ENCODE measurements around the gene TRIM40. TPM values are rescaled to one million over a fixed set of nuclear protein-coding genes. Genes with fewer than 3 reads are reported as not detected.

Gene TRIM40
- total and polyA plus RNA-seq, 2 of the 13 experiments (the other 11 are each of a cell fraction or from before 2014, with no cell fraction given) = 0.58 TPM; not detected in 1

GRCh38 chr6:30131947-30132497, 3.9 kb upstream of the TRIM40 start:
- ATAC-seq = no peak
- Histone ChIP-seq H3K27ac (ENCODE audit: extremely low read length, insufficient read depth, low read length) (no peak overlapping the region), H3K9me3 (ENCODE audit: low read length) (no peaks in the 10 kb centered on the region), H3K27me3 (ENCODE audit: control insufficient read depth in 1 of 2, insufficient read depth in 2 of 2, low read length in 2 of 2) (no peaks in the 10 kb centered on the region), H3K4me3 (replicated peaks in 1 of 3; ENCODE audit: insufficient read depth in 1 of 3, low read depth in 2 of 3, low read length in 3 of 3) (no peak overlapping the region), H3K9ac (ENCODE audit: insufficient read depth, low read depth, low read length) (no peak overlapping the region), H4K20me1 (ENCODE audit: insufficient read depth, low read length) (no peaks in the 10 kb centered on the region), H3K4me1 (ENCODE audit: insufficient read depth, low read length) (peaks cover 80% of the 10 kb centered on the region), H2AFZ (ENCODE audit: low read length) (peak overlapping the region; percentile 28), H3K79me2 (ENCODE audit: insufficient read depth, low read length) (no peaks in the 10 kb centered on the region), H3K36me3 (replicated peaks in 1 of 2; ENCODE audit: control insufficient read depth in 1 of 2, insufficient read depth in 2 of 2, low read length in 2 of 2) (no peaks in the 10 kb centered on the region), H3K4me2 (ENCODE audit: low read depth, low read length) (no peak overlapping the region)
- ChIA-PET POLR2A (interaction anchor here (1.0 to 4.7 kb wide), 10 partner anchors 12 to 71 kb away, joined by 3 to 43 read pairs (median 14); partner anchors contain the start of genes POLR1H, PPP1R11, TRIM15 and TRIM31), CTCF (ENCODE audit: low intra/inter-chr PET ratio, low total read pairs) (interaction anchor here (0.9 to 6.5 kb wide), 4 partner anchors 28 to 394 kb away, joined by 3 to 140 read pairs (median 16); partner anchors contain the start of gene RNF39)
- 84% methylated on average over 2 of the region's 2 CpGs for WGBS (ENCODE audit: low lambda C conversion rate)
- DNase-seq (ENCODE audit: low spot score) = no peak
- BruUV-seq (replicated peaks) = no TSS peak
- FAIRE-seq = no peak
- in situ Hi-C loops (cut with HindIII; ENCODE audit: extremely low pct_ligation_motif_present, low pct_unique_long_range_greater_than_20kb) = no loop called here
- intact Hi-C loops (cut with micrococcal nuclease; ENCODE audit: unreplicated experiment) = loop anchor here (1.0 to 2.0 kb wide), 2 partner anchors 29 to 39 kb away; no protein-coding TSS in a partner anchor
- TF ChIP-seq SP1 (IDR thresholded peaks at IDR 0.05) (no peak), SP1 (CRISPR knock-in tag; IDR thresholded peaks at IDR 0.05) (no peak), HNRNPLL (IDR thresholded peaks at IDR 0.05; ENCODE audit: low read depth, low read length, poor library complexity, severe bottlenecking) (no peak), MAFK (conservative IDR thresholded peaks at IDR 0.05 in 1 of 2, IDR thresholded peaks at IDR 0.05 in 1 of 2; ENCODE audit: low read length in 2 of 2) (peak; percentile 87 to 89), ZFP90 (CRISPR knock-in tag; IDR thresholded peaks at IDR 0.05; ENCODE audit: borderline replicate concordance) (no peak), ZNF407 (CRISPR knock-in tag; IDR thresholded peaks at IDR 0.05; ENCODE audit: not compliant biosample characterization) (no peak), HOXA5 (CRISPR knock-in tag; IDR thresholded peaks at IDR 0.05) (no peak), ZNF143 (CRISPR knock-in tag; IDR thresholded peaks at IDR 0.05) (no peak), TBP (CRISPR knock-in tag; IDR thresholded peaks at IDR 0.05) (no peak), ZNF160 (CRISPR knock-in tag; IDR thresholded peaks at IDR 0.05) (no peak)
- TF ChIP-seq, protein P1, sequence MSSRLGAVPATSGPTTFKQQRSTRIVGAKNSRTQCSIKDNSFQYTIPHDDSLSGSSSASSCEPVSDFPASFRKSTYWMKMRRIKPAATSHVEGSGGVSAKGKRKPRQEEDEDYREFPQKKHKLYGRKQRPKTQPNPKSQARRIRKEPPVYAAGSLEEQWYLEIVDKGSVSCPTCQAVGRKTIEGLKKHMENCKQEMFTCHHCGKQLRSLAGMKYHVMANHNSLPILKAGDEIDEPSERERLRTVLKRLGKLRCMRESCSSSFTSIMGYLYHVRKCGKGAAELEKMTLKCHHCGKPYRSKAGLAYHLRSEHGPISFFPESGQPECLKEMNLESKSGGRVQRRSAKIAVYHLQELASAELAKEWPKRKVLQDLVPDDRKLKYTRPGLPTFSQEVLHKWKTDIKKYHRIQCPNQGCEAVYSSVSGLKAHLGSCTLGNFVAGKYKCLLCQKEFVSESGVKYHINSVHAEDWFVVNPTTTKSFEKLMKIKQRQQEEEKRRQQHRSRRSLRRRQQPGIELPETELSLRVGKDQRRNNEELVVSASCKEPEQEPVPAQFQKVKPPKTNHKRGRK (CRISPR knock-in tag; IDR thresholded peaks at IDR 0.05) = no peak
- TF ChIP-seq, protein P2, sequence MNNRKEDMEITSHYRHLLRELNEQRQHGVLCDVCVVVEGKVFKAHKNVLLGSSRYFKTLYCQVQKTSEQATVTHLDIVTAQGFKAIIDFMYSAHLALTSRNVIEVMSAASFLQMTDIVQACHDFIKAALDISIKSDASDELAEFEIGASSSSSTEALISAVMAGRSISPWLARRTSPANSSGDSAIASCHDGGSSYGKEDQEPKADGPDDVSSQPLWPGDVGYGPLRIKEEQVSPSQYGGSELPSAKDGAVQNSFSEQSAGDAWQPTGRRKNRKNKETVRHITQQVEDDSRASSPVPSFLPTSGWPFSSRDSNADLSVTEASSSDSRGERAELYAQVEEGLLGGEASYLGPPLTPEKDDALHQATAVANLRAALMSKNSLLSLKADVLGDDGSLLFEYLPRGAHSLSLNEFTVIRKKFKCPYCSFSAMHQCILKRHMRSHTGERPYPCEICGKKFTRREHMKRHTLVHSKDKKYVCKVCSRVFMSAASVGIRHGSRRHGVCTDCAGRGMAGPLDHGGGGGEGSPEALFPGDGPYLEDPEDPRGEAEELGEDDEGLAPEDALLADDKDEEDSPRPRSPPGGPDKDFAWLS (CRISPR knock-in tag; IDR thresholded peaks at IDR 0.05; ENCODE audit: borderline replicate concordance) = 0 out of 2 replicates have a peak, but pooled peaks have one; percentile 39

Measured in HepG2 (cell line).